ENCODE measurements around the gene RNF149. TPM values are rescaled to one million over a fixed set of nuclear protein-coding genes. Genes with fewer than 3 reads are reported as not detected.

RNF149 gene
- total RNA-seq, 1 donor from 2014 or later, result 27.4 TPM

- Mint-ChIP-seq H3K9me3 (peaks cover 2% of the 10 kb centered on the region), H3K27ac (ENCODE audit: unreplicated experiment) (no peak overlapping the region), H3K4me3 (no peak overlapping the region), H3K4me1 (no peaks in the 10 kb centered on the region), H3K36me3 (ENCODE audit: low read depth) (no peaks in the 10 kb centered on the region), H3K27me3 (ENCODE audit: low read depth) (no peaks in the 10 kb centered on the region)
- TF ChIP-seq, protein P1, sequence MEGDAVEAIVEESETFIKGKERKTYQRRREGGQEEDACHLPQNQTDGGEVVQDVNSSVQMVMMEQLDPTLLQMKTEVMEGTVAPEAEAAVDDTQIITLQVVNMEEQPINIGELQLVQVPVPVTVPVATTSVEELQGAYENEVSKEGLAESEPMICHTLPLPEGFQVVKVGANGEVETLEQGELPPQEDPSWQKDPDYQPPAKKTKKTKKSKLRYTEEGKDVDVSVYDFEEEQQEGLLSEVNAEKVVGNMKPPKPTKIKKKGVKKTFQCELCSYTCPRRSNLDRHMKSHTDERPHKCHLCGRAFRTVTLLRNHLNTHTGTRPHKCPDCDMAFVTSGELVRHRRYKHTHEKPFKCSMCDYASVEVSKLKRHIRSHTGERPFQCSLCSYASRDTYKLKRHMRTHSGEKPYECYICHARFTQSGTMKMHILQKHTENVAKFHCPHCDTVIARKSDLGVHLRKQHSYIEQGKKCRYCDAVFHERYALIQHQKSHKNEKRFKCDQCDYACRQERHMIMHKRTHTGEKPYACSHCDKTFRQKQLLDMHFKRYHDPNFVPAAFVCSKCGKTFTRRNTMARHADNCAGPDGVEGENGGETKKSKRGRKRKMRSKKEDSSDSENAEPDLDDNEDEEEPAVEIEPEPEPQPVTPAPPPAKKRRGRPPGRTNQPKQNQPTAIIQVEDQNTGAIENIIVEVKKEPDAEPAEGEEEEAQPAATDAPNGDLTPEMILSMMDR (conservative IDR thresholded peaks at IDR 0.05), result no peak
- DNase-seq (ENCODE audit: low read depth, low spot score), result no peak
Measured at GRCh38 chr2:101231240-101231639, 77.3 kb downstream of the RNF149 start.

DNA sequence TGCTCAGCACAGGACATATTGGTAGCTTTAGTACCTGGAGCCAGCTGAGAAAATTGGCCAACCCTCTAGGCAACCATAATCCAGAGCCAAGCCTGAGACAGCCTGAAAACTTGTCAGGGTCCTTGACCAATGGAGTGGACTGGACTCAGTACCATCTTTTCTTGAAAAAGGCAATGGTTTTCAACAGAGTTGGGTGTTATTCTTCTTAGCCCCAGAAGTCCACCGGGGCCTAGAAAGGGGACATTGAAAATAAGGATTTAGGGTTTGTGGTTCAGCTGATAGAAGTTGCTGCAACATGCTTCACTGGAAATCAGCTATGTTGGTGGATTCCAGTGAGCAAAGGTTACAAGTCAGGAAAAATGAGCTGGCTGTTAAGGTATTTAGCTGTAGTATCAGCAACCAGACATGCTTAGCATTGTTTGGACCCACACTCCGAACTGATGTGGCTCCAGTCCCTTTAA is 77.9 kb downstream of the RNF149 start:
- no peak overlapping the region for H3K27ac Mint-ChIP-seq (ENCODE audit: unreplicated experiment)
- no peak overlapping the region for H3K4me3 Mint-ChIP-seq
- no peaks in the 10 kb centered on the region for H3K36me3 Mint-ChIP-seq (ENCODE audit: low read depth)

More for the DNA sequence above, 77.9 kb downstream of the RNF149 start:
- no peak for DNase-seq (ENCODE audit: low read depth, low spot score)
- TF ChIP-seq, protein P1 (conservative IDR thresholded peaks at IDR 0.05), result no peak
- H3K27me3 Mint-ChIP-seq (ENCODE audit: low read depth), result no peaks in the 10 kb centered on the region
- no peaks in the 10 kb centered on the region for H3K4me1 Mint-ChIP-seq
- H3K9me3 Mint-ChIP-seq, result peaks cover 2% of the 10 kb centered on the region

Small RNA genes within 50 kb of the gene (microRNA-seq; reads per million reads assigned to microRNA genes)
- 4.7 reads per million for gene MIR5696

Other genes with a start within 250 kb of the RNF149 start
- gene TBC1D8, start 157.3 kb downstream of the RNF149 start, total RNA-seq, result 7.8 and 8.8 TPM in 2 replicates
- gene CNOT11, start 55.8 kb downstream of the RNF149 start, total RNA-seq, result 48.2 and 50.4 TPM in 2 replicates
- gene CREG2, start 78.8 kb upstream of the RNF149 start, total RNA-seq, result 0.63 TPM in 1 of 2 replicates, not detected in the other
- 0.44 and 0.48 TPM in 2 replicates for gene RFX8, start 166.4 kb upstream of the RNF149 start, total RNA-seq